ENCODE measurements around the gene ANKRD13A.
"Not testable (repeated sequence)": the region's sequence is repeated elsewhere in the genome, so short reads cannot be mapped to it uniquely, and the experiment has no call there.

The ANKRD13A gene

DNA sequence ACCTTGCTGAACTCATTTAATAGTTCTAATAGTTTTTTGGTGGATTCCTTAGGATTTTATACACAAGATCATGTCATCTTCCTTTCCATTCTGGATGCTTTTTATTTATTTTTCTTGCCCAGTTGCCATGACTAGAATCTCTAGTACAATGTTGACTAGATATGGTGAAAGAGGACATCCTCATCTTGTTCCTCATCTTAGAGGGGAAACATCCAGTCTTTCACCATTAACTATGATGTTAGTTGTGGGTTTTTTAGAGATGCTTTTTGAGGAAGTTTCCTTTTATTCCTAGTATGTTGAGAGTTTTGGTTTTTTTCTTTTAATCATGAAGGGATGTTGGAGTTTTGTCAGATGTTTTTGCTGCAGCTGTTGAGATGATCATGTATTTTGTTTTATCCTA is 8.7 kb downstream of the ANKRD13A start:
- peak; percentile 36 for DNase-seq (ENCODE audit: low read depth)

GRCh38 chr12:110008681-110009398 is 9.6 kb downstream of the ANKRD13A start:
- DNase-seq (ENCODE audit: low read depth), result not testable (repeated sequence)

- DNase-seq (ENCODE audit: low read depth), result no peak
Measured at GRCh38 chr12:110010853-110011723, 11.9 kb downstream of the ANKRD13A start.

GRCh38 chr12:110012137-110012536 is 12.9 kb downstream of the ANKRD13A start:
- peak; percentile 25 for DNase-seq (ENCODE audit: low read depth)

DNA sequence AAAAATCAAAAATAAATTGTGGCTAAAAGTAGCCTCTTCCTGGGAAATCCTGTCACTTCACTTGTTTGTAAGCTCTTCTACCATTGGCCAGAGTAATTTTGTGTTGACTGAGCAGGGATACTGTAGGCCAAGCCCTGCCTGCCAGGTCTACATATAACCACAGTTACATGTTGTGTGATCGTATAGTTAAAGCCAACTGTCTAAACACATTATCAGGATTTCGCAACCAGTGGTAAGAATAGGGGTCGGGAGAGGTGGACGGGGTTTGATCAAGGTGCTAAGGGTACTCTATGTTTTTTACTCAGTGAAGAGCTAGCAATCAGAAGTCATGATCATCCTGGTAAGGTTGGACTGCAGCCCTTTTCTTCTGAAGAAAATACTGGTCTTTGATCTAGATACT is 13.4 kb downstream of the ANKRD13A start:
- no peak for DNase-seq (ENCODE audit: low read depth)

DNA sequence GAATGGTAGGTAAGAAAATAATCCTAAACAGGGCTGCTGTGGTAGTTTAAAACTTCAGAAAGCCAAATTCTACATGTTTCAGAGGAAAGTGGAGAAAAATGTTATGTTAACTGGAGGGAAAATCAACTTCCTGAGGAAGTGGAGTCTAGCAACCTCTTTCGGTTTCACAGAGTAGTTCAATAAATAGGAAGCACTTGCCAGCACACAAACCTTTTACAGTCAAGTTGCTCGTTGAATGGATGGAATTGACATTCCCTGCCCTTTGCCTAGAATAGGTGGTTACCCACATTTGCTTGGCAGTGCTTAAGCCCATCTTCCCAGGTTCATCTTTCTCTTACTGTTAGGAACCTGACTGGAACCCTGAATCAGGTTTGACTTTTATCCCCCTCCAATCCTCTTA is 15.9 kb downstream of the ANKRD13A start:
- no peak for DNase-seq (ENCODE audit: low read depth)

GRCh38 chr12:110020956-110021355 is 21.7 kb downstream of the ANKRD13A start:
- DNase-seq (ENCODE audit: low read depth), result no peak

GRCh38 chr12:110023059-110023980 is 24.1 kb downstream of the ANKRD13A start:
- peak; percentile 85 for DNase-seq (ENCODE audit: low read depth)

- no peak for DNase-seq (ENCODE audit: low read depth)
Measured at GRCh38 chr12:110024051-110024450, 24.8 kb downstream of the ANKRD13A start.

DNA sequence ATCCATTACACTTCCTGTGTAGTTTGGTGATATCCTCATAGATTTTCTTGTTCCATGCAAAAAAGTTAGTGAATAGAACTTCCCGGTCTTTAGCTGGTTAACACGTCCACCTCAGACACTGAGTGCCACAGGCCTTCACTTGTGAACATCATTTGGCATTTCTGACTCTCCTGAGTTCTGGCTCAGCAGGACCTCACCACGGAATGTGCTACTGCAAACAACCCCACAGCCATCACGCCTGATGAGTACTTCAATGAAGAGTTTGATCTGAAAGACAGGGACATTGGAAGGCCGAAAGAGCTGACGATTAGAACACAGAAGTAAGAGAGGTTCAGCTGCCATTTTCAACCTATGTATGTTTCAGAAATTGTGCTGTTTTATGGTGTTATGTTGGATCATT is 29.1 kb downstream of the ANKRD13A start:
- no peak for DNase-seq (ENCODE audit: low read depth)

DNA sequence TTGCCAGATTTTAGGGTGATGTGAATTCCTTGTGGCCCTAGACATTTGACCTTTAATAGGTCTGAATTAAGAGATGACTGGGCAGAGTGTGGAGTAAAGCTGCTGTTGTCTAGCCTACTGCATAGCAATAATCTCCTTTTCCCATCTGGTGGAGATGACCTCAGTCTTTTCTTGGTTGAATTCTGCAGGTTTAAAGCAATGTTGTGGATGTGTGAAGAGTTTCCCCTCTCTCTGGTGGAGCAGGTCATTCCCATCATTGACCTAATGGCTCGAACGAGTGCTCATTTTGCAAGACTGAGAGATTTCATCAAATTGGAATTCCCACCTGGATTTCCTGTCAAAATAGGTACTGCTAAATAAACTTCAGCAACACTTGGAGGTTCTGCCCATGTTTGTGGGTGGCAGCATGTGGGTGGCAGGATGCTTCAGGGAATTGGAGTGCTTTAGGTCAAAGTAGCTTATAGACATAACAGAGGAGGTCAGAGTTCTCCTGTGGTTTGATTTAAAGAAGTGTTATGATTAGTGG is 30.1 kb downstream of the ANKRD13A start:
- DNase-seq (ENCODE audit: low read depth), result no peak

- no peak for DNase-seq (ENCODE audit: low read depth)
Measured at GRCh38 chr12:110033888-110034287, 34.7 kb downstream of the ANKRD13A start.

DNA sequence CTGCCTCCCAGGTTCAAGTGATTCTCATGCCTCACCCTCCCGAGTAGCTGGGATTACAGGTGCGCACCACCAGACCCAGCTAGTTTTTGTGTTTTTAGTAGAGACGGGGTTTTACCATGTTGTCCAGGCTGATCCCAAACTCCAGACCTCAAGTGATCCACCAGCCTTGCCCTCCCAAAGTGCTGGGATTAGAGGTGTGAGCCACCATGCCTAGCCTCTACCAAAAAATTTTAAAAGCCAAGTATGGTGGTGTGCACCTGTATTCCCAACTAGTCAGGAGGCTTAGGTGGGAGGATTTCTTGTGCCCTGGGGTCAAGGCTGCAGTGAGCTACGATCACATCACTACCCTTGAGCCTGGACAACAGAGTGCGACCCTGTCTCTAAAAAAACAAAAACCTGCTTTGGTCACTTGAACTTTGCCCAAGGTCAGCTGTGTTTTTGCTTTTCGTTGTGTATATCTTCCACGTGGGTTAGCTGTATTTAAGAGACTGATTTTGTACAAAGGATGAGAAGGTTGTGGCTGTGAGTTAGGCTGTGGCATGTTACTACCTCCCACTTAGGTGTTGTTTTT is 36.4 kb downstream of the ANKRD13A start:
- DNase-seq (ENCODE audit: low read depth), result no peak

- DNase-seq (ENCODE audit: low read depth), result no peak
Measured at GRCh38 chr12:110037315-110037714, 38.1 kb downstream of the ANKRD13A start.

DNA sequence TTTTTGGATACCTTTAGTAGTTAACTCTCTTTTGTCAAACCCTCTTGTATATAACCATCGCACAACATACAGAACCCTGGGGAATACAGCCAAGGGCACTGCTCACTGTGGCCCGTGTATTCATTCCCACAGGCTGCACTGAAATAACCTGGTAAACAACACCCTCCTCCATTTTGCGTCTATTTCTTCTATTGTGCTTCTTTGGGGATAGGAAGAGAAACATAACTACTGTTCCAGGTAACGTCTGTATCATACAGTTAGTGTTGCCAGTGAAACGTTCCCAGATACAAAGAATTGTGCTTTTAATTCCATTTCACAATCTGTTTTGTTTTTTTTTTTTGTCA is 39.5 kb downstream of the ANKRD13A start:
- no peak for DNase-seq (ENCODE audit: low read depth)

DNA sequence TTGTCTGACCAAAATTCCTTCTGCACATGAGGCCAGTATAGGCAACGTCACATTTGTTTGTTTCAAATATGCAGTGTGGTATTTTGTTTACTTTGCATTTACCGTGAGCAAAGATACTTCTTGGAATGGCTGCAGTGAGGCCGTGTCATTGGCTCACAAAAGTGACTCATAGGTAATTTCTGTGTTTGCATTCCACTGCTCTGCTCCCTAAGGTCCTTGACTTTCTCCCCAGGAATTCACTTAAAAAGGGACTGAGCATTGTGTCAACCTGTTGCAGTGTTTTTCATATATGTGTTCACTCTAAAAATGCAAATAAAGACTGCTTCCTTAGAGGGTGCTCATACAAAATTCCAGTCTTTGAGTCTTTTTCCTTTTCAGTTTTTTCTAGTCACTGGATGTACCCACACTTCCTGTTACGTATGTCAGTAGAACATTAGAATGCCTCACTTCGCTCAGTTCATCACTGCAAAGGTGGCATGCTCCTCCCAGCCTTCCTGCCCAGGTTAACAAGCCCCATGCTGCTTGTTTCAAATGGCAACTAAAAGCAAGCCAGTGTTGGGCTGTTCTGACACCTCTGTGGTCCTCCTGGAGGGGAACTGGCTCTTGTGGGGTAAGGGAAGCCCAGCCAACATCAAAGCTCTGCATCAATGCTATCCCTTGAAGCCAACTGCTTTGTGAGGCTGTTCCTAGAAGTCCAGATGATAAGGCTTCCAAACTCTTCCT is 40.0 kb downstream of the ANKRD13A start:
- DNase-seq (ENCODE audit: low read depth), result peak; percentile 98

DNA sequence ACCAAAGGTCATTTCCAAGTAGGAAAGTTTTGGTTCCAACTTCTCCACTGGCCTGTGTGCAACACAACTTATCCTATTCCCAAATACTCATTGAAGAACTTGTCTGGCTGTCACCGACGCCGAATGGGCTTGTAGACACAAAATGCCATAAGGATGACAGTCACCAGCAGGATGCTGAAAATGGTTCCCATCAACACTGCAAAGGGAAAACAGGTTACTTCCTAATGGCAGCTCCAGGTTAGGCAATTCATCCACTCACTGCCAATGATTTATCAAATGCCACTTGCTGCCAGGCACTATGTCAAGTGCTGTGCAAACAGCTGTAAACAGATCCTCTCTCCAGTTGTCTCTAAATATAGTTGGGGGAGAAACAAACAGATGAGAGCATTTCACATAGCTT is 43.0 kb downstream of the ANKRD13A start:
- no peak for DNase-seq (ENCODE audit: low read depth)

DNA sequence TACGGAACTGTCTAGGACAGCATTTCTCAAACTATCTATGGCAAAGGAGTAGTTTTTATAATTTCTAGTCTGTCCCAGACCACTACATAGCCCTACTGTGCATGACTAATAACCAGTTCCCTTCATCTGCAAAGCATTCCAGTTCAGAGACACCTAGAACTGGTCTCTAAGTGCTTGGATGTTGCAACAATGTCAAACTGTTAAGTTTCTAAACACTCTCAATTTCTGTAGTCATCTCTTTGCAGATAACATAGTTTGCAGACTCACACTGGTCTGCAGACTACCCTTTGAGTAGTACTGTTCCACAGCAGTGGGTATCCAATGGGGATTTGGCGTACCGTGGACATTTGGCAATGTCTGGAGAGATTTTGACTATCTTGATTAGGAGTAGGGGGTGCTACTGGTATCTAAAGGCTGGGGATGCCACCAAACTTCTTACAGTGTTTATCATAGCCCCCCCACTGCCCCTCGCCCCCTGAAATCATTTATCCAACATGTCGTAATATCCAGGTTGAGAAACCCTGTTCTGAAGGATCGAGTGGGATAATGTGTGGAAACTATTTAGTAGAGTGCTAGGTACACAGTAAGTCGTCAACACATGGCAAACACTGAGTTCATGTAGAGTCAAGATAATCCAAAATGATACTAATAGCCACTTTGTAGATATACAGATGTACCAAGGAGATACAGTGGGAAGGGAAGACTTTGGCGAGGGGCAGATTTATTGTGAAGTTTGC is 47.4 kb downstream of the ANKRD13A start:
- no peak for DNase-seq (ENCODE audit: low read depth)

DNA sequence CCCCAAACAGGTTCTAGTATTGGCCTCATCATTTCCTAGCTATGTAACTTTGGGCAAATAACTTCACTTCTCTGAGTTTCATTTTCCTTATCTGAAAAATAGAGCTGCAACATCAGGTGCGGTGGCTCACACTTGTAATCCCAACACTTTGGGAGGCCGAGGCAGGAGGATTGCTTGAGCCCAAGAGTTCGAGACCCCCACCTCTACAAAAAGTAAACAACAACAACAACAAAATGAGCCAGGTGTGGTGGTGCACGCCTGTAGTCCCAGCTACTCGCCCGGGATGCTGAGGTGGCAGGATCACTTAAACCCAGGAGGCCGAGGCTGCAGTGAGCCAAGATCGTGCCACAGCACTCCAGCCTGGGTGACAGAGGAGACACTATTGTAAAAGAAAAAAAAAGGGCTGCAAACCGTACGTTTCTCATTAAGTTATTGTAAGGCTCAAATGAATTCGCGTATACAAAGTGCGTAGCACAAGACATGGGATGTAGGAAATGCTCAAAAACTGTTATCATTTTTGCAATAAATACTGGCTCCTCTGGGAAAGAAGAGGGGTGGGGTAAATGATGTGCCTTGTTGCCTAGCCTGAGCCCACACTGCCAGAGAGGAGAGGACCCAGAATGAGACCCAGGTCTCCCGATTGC is 48.2 kb downstream of the ANKRD13A start:
- DNase-seq (ENCODE audit: low read depth), result no peak

Measured in EH (cell line).